Activated CD4-positive, alpha-beta T cell treated with anti-CD3 and anti-CD28 coated beads, Interleukin-2, amount 50 U/mL, for 48 hours (primary cell): ENCODE measurements around the gene ACOT2.
A peak's percentile ranks its signal among the peaks of the same experiment; 100 is the strongest.
"Not testable (repeated sequence)": the region's sequence is repeated elsewhere in the genome, so short reads cannot be mapped to it uniquely, and the experiment has no call there.

ENCODE experiments used
- DNase-seq, 2 experiments: peaks; one replicate each; pipeline ENCODE4 v3.0.0-alpha.2; 2020

The ACOT2 gene

DNA sequence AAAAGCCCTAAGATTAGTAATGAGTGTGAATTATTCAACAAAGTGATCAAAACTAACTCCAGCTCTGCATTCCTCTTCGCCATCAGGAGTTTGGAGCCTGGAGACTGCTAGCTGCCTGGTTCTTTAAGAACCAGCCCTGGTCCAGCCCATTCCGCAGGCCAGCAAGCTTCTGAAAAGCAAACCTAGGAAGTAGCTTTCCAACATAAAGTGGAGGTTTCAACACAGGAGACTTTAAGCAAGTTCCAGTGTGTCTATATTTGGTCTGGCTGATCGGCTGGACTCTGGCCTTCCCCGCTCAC, 178 bp upstream of the ACOT2 start:
- not testable (repeated sequence) for DNase-seq

DNA sequence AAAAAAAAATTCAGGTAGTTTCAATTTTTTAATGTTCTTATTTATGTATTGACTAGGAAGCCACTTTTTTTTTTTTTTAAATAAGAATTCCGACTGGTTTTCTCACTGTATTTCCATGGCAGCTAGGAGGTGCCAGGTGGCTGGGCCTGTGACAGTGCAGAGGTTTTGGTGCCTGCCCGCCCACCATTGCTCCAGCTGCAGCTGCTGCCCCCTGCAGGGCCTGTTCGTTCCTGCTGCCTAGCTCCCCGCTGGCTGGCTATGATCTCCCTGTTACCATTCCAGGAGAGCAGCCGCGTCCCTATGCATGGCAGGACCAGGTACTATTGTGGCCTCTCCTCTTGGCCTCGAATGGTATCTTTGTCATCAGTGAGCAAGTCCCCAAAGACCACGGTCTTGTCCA, 1.9 kb downstream of the ACOT2 start:
- peak; percentile 73 to 81 for DNase-seq

DNA sequence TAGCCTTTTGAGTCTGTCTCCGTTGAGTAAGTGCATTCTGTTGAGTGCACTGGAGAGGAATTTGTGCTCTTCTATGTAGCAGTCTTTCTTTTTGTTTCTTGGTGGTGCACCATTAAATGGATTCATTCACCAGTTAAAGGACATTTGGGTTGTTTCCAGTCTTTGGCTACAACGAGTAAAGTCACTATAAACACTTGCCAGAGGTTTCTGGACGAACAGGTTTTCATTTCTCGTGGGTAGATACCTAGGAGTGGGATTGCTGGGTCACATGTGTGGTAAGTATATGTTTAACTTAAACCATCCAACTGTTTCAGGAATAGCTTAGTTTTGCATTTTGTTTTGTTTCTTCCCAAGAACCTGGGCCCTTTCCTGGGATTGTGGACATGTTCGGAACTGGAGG, 4.0 kb downstream of the ACOT2 start:
- DNase-seq: not testable (repeated sequence)

DNA sequence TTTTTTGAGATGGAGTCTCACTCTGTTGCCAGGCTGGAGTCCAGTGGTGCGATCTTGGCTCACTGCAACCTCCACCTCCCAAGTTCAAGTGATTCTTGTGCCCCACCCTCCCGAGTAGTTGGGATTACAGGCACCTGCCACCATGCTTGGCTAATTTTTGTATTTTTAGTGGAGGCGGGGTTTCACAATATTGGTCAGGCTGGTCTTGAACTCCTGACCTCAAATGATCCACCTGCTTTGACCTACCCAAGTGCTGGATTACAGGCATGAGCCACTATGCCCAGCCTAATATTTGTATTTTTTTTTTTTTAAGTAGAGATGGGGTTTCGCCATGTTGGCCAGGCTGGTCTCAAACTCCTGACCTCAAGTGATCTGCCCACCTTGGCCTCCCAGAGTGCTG, 4.7 kb downstream of the ACOT2 start:
- DNase-seq: not testable (repeated sequence)

DNA sequence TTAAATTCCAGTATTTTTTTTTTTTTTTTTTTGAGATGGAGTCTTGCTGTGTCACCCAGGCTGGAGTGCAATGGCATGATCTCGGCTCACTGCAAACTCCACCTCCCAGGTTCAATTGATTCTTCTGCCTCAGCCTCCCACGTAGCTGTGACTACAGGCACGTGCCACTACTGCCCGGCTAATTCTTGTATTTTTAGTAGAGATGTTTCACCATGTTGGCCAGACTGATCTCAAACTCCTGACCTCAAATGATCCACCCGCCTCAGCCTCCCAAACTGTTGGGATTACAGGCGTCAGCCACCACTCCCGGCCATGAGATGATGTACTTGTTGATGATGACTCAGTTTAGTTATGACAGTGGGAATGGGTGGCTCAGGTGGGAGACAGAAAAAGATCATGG, 5.2 kb downstream of the ACOT2 start:
- not testable (repeated sequence) for DNase-seq

DNA sequence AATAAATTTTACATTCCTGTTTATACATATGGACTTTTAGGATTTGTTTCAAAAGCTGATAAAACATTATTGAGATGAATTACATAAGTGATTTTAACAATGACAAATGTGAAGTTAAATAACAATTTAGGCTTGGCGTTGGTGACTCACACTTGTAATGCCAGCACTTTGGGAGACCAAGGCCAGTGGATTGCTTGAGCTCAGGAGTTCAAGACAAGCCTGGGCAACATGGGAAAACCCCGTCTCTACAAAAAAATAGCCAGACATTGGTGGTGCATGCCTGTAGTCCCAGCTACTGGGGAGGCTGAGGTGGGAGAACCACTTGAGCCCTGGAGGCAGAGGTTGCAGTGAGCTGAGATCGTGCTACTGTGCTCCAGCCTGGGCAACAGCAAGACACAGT, 7.4 kb downstream of the ACOT2 start:
- DNase-seq: no peak

DNA sequence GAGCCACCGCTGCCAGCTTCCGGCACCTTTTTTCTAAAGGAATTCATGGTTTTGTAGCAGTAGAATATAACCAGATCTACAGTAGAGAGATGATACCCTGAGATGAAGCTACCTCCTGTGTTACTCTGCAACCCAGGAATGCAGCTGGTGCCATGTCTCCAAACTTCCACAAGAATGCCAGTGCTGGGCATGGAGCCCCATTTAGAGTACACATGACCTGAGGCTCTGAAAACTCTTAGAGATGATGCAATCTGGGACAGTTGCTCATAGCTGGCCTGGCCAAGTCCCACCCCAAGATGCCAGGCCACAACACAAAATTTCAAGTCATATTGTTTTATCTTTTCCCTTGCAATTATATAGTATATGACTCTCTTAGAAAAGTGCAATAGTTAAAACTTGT, 8.2 kb downstream of the ACOT2 start:
- not testable (repeated sequence) for DNase-seq

DNA sequence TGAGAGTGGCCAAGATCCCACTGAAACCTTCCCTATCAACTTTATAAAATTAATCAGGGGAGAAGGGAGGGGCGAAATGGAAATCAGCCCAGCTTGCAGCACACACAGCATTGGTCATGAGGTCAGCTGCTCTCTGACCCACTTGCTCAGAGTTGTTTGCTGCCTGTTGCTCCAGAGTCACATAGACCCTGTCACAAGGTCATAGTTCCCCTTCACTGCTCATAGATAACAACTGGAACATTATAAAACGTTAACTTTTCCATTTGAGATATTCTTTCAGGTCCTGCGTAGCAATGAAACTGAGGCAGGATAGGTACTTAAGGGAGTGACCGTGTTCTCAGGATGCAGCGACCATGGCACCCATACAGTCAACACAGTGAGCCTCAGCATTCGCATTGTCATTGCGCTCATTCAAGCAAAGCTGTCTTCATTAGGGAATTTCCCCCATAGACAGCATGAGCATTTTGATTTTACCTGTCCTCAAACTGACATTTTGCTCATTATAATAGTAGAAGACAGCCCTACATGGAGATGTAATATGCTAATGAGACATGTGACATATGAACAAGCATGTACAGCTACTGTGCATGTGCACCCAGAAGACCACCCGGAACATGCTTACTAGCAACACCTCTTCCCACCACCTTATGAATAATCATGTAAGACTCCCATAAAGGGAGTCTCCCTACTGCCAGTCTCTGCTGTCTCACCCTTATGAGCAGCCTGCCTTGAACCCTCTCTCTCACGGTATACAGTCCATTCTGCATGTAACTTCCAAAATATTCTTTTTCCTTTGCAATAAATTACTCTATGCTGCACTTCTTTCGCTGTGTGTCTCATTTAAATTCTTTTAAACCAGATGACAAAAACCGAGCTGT, 13.3 kb downstream of the ACOT2 start:
- not testable (repeated sequence) for DNase-seq

DNA sequence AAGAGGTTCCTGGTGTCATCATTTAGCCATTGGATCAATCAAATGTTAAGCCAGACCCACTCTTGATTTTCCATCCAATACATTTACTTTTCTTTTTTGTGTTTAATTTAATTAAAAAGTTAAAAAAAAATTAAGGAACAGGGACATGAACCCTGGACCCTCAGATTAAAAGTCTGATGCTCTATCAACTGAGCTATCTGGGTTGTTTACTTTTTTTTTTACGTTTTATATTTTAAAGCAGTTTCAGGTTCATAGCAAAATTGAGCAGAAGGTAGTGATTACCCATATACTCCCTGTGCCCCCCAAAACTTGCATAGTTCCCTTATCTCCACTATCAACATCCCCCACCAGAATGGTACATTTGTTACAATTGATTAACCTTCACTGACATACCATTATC, 19.7 kb downstream of the ACOT2 start:
- DNase-seq: no peak

DNA sequence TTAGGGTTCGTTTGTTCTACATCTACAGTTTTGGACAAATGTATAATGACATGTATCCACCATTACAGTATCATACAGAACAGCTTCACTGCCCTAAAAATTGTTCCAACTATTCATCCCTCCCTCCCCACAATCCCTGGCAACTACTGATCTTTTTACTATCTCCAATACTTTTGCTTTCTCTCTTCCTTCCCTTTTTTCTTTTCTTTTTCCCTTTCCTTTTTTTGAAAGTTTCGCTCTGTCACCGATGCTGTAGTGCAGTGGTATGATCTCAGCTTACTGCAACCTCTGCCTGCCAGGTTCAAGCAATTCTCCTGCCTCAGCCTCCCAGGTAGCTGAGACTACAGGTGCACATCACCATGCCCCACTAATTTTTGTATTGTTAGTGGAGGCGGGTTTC, 20.1 kb downstream of the ACOT2 start:
- DNase-seq: no peak

DNA sequence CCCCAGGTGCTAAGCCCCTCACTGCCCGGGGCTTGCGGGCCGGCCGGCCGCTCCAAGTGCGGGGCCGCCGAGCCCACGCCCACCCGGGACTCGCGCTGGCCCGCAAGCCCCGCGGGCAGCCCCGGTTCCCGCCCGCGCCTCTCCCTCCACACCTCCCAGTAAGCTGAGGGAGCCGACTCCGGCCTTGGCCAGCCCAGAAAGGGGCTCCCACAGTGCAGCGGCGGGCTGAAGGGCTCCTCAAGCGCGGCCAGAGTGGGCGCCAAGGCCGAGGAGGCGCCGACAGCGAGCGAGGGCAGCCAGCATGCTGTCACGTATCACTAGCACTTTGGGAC, 21.6 kb downstream of the ACOT2 start:
- DNase-seq: not testable (repeated sequence)

DNA sequence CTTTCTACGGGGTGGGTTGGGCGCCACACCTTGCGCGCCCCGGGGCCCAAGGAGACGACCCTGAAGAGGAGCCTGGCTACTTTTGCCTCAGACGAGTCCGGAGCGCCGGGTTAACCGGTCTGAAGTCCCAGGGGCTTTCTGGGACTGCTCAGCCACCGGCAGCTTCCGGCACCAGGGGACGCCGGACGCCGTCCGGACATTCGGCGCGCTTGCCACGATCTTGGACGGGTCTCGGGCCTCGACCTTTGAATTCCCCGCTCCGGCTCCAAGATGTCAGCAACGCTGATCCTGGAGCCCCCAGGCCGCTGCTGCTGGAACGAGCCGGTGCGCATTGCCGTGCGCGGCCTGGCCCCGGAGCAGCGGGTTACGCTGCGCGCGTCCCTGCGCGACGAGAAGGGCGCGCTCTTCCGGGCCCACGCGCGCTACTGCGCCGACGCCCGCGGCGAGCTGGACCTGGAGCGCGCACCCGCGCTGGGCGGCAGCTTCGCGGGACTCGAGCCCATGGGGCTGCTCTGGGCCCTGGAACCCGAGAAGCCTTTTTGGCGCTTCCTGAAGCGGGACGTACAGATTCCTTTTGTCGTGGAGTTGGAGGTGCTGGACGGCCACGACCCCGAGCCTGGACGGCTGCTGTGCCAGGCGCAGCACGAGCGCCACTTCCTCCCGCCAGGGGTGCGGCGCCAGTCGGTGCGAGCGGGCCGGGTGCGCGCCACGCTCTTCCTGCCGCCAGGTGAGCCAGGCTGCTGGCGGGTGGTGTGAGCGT, 22.9 kb downstream of the ACOT2 start, which contains the start of gene ACOT4:
ACOT4 (plus strand) TSS at position 184 of the 760 bp plus-strand sequence; CDS start at position 271, 87 bp downstream.
- DNase-seq: peak; percentile 40 to 53

DNA sequence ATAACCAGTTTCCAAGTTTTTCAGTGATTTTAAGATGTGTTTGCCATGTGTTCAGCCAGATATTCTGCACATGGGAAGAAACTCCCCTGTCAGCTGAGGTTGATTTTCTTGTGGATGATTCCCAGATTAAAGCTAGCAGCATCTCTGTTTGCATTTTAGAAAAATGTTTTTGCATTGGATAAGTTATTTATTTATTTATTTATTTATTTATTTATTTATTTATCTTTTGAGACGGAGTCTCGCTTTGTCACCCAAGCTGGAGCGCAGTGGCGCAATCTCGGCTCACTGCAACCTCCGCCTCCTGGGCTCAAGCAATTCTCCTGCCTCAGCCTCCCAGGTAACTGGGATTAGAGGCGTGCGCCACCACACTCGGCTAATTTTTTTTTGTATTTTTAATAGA, 25.5 kb downstream of the ACOT2 start:
- DNase-seq: no peak

DNA sequence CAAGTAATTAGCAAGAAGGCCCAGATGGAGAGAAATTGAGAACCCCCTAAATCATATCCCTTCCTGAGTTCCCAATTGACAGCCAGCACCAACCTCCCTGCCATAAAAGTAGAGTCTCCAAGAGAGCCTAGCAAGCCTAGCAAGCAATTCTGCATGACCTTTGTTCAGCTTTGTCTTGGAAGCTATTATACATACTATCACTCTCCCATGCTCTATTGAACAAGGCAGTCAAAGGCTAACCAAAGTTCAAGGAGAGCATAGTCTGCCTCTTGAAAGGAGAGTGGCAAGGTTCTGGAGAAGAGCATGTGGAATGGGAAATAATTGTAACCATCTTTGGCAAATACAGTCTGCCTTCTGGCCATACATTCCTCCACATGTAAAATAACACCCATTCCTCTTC, 30.5 kb downstream of the ACOT2 start:
- no peak for DNase-seq

DNA sequence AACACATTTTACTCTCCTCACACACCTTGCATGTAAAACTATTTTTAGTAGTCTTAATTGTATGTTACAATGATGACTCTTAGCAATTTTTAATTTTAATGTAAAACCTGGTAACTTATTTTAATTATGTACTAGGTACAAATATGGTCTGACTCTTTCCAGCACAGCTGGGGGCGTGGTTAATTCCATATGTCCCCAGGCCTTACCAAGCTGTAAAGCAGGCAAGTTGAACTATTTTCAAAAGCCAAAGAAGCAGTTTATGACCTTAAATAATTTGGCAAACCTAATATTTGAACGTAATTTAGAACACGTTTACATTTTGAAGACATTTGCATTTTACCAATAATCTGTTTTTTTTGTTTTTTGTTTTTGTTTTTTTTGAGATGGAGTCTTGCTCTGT, 34.0 kb downstream of the ACOT2 start:
- DNase-seq: no peak

DNA sequence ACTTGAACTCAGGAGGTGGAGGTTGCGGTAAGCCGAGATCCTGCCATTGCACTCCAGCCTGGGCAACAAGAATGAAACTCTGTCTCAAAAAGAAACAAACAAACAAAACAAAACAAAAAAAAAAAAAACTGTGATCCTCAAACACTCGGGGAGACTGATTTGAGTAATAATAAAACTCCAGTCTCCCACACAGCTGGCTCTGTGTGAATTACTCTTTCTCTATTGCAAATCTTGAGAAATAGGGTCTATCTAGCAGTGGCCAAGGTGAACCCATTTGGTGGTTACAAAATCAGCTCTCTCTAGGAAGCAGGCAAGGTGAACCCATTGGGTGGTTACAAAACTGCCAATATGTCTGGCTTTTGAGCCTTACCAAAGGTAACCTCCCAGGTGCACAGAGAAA, 37.3 kb downstream of the ACOT2 start:
- no peak for DNase-seq

DNA sequence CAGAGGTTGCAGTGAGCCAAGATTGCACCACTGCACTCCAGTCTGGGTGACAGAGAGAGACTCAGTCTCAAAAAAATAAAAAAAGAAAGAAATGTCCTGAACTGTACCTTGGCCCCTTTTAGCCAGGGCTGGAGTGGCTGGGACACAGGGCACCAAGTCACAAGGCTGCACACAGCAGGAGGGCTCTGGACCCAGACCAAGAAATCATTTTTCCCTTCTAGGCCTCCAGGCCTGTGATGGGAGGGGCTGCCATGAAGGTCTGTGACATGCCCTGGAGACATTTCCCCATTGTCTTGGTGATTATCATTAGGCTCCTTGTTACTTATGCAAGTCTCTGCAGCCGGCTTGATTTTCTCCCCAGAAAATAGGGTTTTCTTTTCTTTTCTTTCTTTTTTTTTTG, 38.2 kb downstream of the ACOT2 start:
- no peak for DNase-seq

DNA sequence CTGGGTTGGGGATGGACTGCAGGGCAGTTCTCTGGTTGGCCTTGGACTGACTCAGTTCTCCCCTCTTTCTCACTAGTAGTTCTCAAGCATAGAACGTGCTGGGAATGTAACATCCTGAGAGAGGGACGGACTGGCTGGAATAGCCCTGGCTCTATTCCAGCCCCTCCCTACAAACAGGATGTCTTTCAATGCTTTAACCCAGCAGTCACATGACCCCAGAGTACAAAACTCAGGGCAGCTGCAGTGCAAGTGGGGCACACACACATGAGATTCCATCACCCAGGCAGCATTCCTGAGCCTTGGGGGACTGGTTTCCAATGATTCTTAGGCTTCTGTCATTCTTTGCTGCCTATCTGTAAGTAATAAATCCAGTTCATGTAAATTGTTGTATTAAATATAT, 41.7 kb downstream of the ACOT2 start:
- no peak for DNase-seq

DNA sequence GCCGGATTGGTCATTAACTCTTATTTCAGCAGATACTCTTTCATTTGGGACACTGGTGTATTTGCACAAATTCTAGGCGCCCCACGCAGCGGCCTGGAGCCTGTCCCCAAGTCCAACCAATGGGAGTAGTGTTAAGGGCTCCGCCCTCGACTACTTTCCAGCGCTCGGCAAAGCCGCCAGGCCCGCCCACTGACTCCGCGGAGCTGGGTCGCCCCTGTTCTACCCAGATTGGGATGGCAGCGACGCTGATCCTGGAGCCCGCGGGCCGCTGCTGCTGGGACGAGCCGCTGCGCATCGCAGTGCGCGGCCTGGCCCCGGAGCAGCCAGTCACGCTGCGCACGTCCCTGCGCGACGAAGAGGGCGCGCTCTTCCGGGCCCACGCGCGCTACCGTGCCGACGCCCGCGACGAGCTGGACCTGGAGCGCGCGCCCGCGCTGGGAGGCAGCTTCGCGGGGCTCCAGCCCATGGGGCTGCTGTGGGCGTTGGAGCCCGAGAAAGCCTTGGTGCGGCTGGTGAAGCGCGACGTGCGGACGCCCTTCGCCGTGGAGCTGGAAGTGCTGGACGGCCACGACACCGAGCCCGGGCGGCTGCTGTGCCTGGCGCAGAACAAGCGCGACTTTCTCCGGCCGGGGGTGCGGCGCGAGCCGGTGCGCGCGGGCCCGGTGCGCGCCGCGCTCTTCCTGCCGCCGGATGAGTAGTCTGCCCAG, 43.5 kb downstream of the ACOT2 start, which contains the start of gene ACOT6:
ACOT6 (plus strand) TSS at position 179 of the 707 bp plus-strand sequence; CDS start at position 234, 55 bp downstream.
- peak; percentile 74 to 82 for DNase-seq

DNA sequence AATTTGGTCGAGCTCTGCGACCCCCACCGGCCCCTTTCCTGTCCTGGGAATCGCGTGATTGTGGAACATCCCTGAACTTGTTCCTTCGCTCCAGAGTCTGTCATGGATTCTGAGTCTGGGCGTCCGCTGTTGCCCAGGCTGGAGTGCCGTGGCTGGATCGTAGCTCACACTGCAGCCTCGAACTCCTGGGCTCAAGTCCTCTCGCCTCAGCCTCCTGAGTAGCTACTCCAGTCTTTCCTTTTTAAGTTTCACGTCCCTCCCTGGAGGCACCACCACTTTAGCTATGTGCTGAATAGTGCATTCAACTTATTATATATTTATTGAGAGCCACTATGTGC, 44.0 kb downstream of the ACOT2 start:
- DNase-seq: no peak

DNA sequence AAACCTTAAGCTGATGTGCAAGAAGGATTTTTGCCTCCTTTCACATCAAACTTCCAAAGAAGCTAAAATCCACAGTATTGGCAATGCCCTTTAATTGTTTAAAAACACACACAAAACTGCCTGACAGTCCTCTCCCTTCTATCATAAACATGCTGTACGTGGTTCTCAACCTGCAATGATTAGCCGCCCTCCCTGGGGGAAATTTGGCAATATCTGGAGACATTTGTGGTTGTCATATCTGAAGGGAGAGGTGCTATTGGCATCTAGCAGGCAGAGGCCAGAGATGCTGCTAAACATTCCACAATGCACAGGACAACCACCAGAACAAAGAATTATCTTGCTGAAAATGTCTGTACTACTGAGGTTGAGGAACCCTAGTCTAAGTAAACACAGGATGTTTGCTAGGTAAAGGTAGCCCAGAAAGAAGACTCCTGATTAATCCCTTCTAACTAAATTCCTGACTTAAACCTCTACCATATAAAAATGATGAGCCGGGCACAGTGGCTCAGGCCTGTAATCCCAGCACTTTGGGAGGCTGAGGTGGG, 44.5 kb downstream of the ACOT2 start:
- DNase-seq: no peak

DNA sequence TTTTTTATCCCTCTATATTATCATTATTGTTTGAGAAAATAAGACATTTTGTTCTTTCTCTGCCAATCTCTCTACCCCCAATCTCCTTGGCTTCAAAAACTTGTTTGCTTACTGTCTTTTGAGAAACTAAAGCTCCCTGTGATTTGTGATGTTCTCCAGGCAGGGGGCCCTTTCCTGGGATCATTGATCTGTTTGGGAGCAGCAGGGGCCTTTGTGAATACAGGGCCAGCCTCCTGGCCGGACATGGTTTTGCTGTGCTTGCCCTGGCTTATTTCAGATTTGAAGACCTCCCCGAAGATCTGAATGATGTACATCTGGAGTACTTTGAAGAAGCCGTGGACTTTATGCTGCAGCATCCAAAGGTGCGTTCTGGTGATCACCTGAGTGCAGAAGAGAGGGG, 47.8 kb downstream of the ACOT2 start:
- no peak for DNase-seq

DNA sequence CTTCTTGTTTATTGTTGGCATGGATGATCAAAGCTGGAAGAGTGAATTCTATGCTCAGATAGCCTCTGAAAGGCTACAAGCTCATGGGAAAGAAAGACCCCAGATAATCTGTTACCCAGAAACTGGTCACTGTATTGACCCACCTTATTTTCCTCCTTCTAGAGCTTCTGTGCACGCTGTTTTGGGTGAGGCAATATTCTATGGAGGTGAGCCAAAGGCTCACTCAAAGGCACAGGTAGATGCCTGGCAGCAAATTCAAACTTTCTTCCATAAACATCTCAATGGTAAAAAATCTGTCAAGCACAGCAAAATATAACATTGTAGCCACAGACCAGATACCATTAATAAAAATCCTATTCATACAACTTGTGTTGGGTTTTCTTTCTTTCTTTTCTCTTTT, 50.5 kb downstream of the ACOT2 start:
- no peak for DNase-seq

DNA sequence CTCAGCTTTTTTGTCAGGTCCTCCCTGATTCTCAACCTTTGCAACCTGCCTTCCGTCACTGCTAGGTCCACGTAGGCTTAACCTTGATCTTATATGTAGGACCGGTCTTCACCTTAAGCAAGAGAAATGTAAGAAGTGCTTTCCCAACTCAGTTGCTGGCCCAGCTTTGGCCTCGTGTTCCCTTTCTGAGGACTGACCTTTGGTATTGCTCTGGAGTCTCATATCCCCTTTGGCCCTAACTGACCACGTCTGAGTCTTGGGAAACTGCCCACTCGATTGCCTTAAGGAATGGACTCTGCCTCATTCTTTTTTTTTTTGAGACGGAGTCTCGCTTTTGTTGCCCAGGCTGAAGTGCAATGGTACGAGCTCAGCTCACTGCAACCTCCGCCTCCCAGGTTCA, 51.3 kb downstream of the ACOT2 start:
- no peak for DNase-seq
